ENCODE measurements around the gene TMEM151B.
"Not testable (repeated sequence)": the region's sequence is repeated elsewhere in the genome, so short reads cannot be mapped to it uniquely, and the experiment has no call there.

TMEM151B gene

DNA sequence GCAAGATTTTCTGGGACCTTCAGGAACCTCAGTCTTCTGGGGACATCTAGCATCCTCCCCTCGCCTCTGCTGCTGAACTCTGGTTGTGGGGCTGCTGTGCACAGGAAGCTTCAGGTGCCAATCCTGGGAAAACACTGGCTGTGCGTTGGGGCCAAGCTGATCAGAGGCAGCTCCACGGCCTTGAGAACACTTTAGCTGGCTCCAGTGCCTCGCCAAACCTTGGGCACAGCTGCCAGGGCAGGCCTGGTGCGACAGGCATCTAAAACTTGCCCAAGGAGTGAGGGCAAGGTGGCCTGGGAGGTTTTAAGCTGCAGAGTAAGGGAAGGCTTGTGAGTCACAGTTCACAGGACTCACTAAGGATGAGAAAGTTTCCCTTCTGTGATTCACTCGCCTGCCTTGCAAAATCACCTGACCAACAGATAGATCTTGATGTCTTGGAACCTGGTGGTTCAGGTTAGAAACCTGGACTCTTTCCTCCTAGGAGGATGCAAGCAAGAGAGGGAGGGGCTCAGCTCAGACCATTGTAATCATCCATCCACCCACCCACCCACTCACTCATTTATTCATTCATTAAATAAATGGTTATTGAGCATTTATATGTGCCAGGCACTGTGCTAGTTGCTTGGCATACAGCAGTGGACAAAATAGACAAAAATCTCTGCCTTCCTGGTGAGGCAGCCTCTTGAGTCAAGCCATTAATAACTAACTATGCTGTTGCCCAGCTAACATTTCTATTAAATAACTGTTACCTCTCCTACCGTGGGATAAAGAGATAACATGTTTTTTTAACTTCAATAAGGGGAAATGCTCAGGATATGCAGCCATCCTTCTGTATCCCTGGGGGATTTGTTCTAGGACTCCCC, 69.7 kb downstream of the TMEM151B start:
- DNase-seq = no peak

DNA sequence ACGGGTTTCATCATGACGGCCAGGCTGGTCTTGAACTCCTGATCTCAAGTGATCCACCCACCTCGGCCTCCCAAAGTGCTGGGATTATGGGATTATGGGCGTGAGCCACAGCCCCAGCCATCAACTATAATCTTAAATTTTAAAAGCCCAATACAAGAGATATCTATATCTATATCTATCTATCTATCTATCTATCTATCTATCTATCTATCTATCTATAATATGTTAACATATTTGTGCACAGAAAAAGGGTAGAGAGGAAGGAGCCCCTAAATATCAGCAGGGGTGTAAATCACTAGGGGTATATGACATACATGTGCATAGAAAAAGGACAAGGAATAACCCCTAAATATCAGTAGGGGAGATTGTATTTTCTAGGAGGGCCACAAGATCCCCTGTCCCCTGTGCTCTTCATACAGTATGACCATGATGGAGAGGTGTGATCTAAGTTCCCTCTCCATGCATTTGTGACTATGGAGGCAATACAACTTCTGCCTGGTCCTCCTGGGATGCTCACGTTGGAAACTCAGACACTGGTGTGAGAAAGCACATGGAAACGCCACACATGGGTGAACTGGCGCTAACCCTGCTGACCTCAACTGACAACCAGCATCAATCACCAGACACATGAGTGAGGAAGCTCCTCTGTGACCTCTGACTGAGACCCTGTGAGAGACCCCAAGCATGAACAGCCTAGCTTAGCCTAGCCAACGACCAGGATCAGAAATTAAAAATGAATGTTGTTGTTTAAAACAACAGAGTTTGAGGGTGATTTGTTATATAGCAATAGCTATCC, 71.0 kb downstream of the TMEM151B start:
- DNase-seq = no peak

DNA sequence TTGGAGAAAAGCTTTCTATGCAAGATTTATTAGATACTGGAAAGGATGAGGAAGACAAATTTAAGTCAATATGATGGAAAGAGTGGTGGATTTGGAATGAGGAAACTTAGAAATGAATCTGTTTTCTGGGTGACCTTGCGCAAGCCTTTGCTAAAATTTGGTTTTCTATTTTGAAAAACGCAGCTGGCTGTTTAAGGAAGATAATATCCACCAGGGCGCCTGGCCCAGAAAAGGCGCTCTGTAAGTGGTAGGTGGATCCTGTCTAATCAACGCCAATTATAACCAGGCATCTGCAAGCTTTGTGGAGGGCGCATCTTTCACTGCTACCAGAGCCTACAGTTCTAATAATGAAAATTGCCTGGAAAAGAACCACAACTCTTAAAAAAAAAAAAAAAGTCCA, 71.8 kb downstream of the TMEM151B start:
- DNase-seq = no peak

DNA sequence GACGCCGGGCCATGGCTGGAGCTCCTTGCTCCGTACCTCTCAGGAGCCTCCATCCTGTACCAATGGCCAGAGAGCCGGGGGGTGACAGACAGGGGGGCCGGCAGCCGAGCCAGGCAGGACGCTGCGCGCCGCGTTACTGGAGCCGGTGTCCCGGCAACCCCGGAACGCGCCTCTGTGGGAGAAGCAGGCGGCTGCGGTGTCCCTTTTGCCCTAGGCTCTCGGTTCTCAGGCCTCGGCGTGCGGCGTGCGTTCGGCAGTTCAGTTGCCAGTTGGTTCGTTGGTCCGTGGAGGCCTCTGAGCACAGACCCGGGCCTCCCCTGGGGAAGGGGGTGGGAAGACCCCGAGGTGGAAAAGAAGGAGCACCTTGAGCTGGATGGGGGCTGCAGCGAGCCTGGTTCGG, 72.2 kb downstream of the TMEM151B start, which contains the start of gene SPATS1:
Gene SPATS1 (plus strand): TSS at position 162 of the 400 bp plus-strand sequence. CDS start 446 bp downstream, outside the sequence.
- no peak for DNase-seq

DNA sequence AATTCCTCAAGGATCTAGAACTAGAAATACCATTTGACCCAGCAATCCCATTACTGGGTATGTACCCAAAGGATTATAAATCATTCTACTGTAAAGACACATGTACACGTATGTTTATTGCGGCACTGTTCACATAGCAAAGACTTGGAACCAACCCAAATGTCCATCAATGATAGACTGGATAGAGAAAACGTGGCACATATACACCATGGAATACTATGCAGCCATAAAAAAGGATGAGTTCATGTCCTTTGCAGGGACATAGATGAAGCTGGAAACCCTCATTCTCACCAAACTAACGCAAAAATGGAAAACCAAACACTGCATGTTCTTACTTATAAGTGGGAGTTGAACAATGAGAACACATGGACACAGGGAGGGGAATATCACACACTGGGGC, 76.6 kb downstream of the TMEM151B start:
- not testable (repeated sequence) for DNase-seq

DNA sequence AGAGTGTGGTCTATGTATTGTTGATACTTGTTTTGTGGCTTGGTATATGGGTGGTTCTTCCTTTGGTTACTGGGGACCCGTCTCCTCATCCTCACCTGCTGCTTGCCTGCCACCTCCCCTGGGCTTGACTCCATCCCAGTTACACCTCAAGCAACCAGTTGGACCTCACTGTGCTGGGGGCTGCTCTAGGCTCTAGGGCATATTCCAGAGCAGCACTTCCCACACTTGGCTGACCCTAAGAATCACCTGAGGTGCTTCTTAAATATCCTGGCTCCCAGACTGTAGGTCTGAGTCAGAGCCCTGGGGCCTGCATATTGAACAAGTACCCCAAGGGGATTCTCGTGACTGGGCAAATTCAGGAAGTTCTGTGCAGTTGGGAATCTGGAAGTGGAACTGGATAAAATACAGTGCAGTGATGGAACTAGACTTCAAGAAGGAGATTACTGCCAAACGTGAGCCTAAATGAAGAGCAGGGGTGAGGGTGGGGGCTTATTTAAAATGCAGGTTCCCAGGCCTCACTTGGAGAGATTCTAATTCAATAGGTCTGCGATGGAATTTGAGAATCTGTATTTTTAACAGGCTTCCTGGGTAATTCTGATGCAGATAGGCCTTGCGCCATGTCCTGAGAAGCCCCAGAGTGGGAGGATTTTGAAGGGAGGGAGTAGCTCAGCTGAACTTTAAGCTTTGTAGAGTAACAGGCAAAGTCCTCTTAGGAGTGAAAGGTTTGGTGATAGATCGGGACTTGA, 79.8 kb downstream of the TMEM151B start:
- no peak for DNase-seq

DNA sequence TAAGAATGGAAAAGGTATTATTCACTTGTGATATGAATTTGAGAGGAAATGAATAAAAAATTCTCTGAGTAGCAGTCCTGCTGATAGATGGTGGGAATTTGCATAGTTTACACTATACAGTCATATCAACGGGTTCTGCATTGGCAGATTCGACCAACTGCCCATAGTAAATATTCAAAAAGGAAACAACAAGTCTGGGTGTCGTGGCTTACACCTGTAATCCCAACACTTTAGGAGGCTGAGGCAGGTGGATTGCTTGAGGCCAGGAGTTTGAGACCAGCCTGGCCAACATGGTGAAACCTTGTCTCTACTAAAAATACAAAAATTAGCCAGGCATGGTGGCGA, 80.4 kb downstream of the TMEM151B start:
- not testable (repeated sequence) for DNase-seq

DNA sequence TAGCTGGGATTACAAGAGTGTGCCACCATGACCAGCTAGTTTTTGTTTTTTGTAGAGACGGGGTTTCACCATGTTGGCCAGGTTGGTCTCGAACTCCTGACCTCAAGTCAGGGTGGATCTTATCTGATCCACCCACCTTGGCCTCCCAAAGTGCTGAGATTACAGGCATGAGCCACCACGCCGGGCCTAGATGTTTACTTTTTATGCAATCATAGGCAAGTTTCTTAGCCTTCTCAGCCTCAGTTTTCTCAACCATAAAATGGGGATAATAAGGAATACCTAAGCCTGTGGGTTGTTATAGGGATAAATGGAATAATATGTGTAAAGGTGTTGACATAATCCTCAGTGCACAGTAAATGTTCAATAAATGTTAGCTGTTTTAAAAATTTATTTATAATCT, 82.0 kb downstream of the TMEM151B start:
- DNase-seq = no peak

DNA sequence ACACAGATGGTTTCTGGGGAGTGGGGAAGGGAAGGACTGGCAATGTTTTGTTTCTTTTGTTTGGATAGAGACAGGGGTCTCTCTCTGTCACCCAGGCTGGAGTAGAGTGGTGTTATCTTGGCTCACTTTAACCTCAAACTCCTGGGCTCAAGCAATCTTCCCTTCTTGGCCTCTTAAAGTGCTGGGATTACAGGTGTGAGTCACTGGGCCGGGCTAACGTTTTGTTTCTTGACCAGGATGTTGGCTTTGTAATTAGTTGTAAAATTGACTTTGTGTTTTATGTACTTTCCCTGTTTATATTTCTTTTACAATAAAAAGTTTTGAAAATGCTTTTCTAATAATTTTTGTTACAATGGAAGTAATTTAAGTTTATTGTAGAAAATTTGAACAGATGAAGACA, 83.1 kb downstream of the TMEM151B start:
- DNase-seq = no peak

DNA sequence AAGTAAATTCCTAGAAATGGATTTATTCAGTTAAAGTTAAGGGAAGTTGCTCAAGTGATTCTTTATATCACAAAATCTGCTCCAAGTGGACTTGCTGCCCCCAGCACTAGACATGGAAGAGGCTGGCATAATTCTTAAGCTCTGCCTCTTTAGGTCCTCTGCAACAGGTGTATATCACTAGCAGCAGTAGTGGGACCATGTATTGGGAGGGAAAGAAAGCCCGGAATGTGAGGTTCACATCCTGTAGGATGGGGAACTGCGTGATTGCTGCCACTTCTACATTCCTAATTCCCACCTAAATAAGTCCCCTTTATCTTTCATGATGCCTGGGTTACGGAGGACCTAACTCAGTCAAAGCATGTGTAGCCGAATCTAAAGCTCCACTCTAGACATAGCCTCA, 85.4 kb downstream of the TMEM151B start:
- DNase-seq = no peak

DNA sequence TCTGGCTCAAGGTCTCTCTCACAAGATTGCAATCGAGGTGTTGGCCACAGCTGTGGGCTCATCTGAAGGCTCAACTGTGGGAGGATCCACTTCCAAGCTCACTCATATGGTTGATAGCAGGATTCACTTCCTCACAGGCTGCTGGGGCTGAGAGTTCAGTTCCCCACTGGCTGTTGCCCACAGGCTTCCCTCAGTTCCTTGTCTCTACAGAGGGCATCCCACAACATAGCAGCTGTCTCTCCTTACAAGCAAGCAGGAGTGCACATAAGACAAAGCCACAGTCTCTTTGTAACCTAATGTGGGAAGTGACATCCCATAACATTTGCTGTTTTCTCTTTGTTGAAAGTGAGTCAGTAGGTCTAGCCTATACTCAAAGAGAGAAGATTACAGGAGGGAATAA, 86.2 kb downstream of the TMEM151B start:
- DNase-seq = no peak
